ENCODE results near the gene CUX1. TPM values are rescaled to one million over a fixed set of nuclear protein-coding genes. Genes with fewer than 3 reads are reported as not detected.
A peak's percentile ranks its signal among the peaks of the same experiment; 100 is the strongest.
"Not testable (repeated sequence)": the region's sequence is repeated elsewhere in the genome, so short reads cannot be mapped to it uniquely, and the experiment has no call there.

The CUX1 gene
- total RNA-seq, 1 experiment from 2014 or later = 34.9 TPM

- DNase-seq (ENCODE audit: extremely low read depth, low read depth) = no peak
Measured at GRCh38 chr7:101792051-101792681, 25.3 kb upstream of the CUX1 start.

DNA sequence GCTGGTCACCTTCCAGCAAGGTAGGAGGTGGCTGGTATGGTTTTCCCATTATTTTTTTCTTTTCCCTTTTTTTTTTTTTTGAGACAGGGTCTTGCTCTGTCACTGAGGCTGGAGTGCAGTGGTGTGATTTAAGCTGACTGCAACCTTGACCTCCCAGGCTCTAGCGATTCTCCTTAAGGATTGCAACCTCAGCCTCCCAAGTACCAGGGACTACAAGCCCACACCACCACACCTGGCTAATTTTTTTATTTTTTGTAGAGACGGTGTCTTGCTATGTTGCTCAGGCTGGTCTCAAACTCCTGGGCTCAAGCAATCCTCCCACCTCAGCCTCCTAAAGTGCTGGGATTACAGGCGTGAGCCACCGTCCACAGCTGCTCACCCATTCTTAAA is 24.7 kb upstream of the CUX1 start:
- not testable (repeated sequence) for DNase-seq (ENCODE audit: extremely low read depth, low read depth)

- DNase-seq (ENCODE audit: extremely low read depth, low read depth) = no peak
Measured at GRCh38 chr7:101795461-101795860, 22.0 kb upstream of the CUX1 start.

DNA sequence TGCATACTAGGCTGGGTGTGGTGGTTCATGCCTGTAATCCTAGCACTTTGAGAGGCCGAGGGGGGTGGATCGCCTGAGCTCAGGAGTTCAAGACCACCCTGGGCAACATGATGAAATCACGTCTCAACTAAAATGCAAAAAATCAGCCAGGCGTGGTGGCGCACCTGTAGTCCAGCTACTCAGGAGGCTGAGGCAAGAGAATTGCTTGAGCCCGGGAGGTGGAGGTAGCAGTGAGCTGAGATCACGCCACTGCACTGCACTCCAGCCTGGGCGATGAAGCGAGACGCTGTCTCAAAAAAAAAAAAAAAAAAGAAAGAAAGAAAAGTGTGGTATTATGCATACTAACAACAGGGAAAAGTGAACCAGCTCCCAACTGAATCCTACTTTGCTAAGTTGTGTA is 19.3 kb upstream of the CUX1 start:
- DNase-seq (ENCODE audit: extremely low read depth, low read depth) = not testable (repeated sequence)

- DNase-seq (ENCODE audit: extremely low read depth, low read depth) = no peak
Measured at GRCh38 chr7:101803203-101804087, 14.0 kb upstream of the CUX1 start.

DNA sequence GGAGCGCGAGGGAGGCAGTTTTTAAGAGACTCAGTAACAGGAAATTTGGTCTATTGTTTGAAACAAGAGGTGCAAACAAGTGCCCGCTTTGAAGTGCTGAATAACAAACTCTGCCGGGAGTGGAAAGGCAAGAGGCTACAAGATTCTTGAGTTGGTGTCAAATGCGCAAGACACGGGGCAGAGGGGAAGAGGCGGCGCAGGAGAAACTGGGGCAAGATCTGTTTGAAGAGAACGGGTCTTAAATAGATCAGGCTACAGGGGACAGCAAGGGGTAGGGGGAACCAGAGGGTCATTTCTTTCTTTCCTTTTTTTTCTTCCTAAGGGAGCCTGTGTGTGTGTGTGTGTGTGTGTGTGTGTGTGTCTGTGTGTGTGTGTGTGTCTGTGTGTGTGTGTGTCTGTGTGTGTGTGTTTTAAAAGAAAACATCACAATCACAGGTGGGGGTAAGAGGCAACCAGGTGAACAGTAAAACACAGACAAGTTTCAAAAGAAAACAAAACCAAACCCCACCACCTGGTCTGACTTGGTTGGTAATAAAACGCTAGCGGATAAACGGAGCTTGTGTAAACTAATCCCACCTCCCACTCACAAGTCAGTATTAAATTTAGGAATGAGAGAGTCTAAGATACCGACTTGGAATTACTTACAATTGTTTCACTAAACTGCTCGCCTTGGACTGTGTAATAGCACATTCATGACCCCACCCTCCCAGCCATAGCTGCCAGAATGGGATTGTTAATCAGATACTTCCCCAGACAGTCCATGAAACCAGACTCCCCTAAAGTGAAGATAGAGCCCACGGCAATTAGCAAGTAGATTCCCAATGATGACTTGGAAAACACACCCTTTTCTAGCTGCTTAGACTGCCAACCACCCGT is 13.1 kb upstream of the CUX1 start:
- no peak for DNase-seq (ENCODE audit: extremely low read depth, low read depth)

DNA sequence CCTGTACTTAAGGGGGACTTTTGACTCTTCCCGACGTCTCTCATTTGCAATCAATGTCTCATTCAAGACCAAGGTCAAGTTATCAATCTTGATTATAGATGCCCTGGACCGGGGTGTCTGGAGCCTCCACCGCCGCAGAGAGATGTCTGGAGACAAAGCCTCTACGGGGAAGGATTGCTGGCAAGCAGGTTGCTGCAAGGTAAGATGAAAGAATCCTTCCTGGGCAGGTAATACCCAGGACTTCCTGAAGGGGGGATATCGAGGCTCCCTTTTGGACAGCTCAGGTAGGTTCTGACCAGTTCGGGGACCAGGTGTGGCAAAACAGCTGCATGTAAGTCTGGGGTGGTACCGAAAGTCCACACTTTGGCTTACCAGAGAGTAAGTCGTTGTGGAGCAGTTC is 12.5 kb upstream of the CUX1 start:
- DNase-seq (ENCODE audit: extremely low read depth, low read depth) = no peak

- DNase-seq (ENCODE audit: extremely low read depth, low read depth) = no peak
Measured at GRCh38 chr7:101812595-101812994, 4.8 kb upstream of the CUX1 start.

GRCh38 chr7:101813402-101814019 is 3.9 kb upstream of the CUX1 start:
- no peak for DNase-seq (ENCODE audit: extremely low read depth, low read depth)

GRCh38 chr7:101814081-101814990 is 3.1 kb upstream of the CUX1 start:
- DNase-seq (ENCODE audit: extremely low read depth, low read depth) = peak; percentile 54

GRCh38 chr7:101814991-101815825 is 2.2 kb upstream of the CUX1 start:
- peak; percentile 26 for DNase-seq (ENCODE audit: extremely low read depth, low read depth)

GRCh38 chr7:101815826-101816594 is 1.4 kb upstream of the CUX1 start:
- peak; percentile 73 for DNase-seq (ENCODE audit: extremely low read depth, low read depth)

- DNase-seq (ENCODE audit: extremely low read depth, low read depth) = peak; percentile 36
Measured at GRCh38 chr7:101816595-101817470, 593 bp upstream of the CUX1 start.

DNA sequence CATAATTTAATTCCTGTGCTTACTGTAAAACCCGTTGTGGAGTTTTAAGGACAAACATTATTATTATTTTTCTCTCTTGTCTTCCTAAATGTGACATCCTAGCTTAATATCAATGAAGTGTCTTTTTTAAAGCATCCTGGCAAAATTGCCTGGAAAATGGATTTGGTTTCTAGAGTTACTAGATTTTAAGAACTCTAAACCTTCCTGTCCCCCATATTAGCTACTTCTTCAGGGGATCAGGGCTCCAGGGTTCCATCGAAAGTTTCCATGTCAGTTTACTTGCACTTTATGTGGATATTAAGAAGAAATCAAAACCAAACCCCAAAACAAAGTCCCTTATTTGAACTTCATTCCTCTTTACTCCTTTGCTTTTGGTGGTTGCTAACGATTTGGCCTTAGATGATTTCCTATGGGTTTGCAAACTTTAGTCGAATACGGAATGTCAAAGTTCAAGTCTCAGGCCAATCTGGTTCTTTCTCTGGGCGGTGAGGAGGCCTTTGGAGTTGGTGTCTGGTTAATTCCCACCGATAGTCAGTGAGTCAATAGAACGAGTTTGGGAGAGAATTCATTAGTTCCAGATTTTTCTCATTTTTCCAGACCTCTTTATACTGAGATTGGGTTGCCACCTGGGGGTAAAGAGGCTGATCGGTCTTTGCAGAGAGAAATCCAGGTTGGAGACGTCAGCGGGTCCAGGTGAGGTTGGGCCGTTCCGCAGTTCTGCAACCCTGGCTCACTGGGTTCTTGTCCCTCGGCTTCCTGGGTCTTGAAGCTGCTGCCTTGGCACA is 1.1 kb downstream of the CUX1 start:
- DNase-seq (ENCODE audit: extremely low read depth, low read depth) = no peak

DNA sequence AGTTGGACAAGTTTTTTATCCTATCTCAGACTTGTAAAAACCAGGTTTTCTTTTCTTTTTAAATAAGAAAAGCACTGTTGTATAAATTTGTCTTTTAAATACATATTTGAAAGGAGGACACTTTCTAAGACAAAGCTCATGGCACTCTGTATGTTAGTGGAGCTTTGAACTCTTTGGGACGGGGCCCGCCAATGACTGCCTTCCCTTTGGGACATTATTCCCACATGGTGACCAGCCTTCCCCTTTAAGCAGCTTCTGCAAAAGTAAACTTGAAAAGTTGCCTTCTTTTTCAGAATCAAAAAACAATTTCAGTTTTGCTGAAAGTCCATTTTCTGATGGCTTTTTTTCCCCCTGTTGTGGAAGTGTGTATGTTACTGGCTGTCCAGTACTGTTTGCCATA is 1.8 kb downstream of the CUX1 start:
- no peak for DNase-seq (ENCODE audit: extremely low read depth, low read depth)

- no peak for DNase-seq (ENCODE audit: extremely low read depth, low read depth)
Measured at GRCh38 chr7:101819913-101820522, 2.6 kb downstream of the CUX1 start.
